Activated naive CD8-positive, alpha-beta T cell treated with anti-CD3 and anti-CD28 coated beads, Interleukin-2, amount 10 ng/mL, durations not matched to agents 7 days and 5 days (primary cell): ENCODE measurements around the gene MTHFD2. TPM values are rescaled to one million over a fixed set of nuclear protein-coding genes. Genes with fewer than 3 reads are reported as not detected.
A peak's percentile ranks its signal among the peaks of the same experiment; 100 is the strongest.

Experiments used
- ATAC-seq: fragments of 150-1000 bp; cut with Tn5 transposase; one replicate; pipeline ENCODE4 v1.10.0; 2021; ENCODE audit warnings: low read depth, moderate library complexity
- POLR2A ChIA-PET: fragments of 350-600 bp; sonication (Branson Sonifier 250); formaldehyde crosslinking; loops from one replicate; lab custom pipeline; 2021; ENCODE audit warnings: antibody characterized with exemption; lab: Charles Lee
- DNase-seq: peaks from one replicate; pipeline ENCODE4 v3.0.0; 2021
- H3K27ac Mint-ChIP-seq: one replicate; pipeline ENCODE4 v1.8.0; 2022; ENCODE audit warnings: mild to moderate bottlenecking, mixed read lengths
- H3K27me3 Mint-ChIP-seq: one replicate; pipeline ENCODE4 v1.8.0; 2022; ENCODE audit warnings: mild to moderate bottlenecking, moderate library complexity, mixed read lengths
- H3K36me3 Mint-ChIP-seq: one replicate; pipeline ENCODE4 v1.8.0; 2021; ENCODE audit warnings: mild to moderate bottlenecking, mixed read lengths
- H3K4me1 Mint-ChIP-seq: one replicate; pipeline ENCODE4 v1.8.0; 2021; ENCODE audit warnings: mixed read lengths
- H3K4me3 Mint-ChIP-seq: one replicate; pipeline ENCODE4 v1.8.0; 2022; ENCODE audit warnings: mild to moderate bottlenecking, moderate library complexity, mixed read lengths
- H3K9me3 Mint-ChIP-seq: one replicate; pipeline ENCODE4 v1.8.0; 2021; ENCODE audit warnings: mixed read lengths
- total RNA-seq, 2 experiments: library from RNA; stranded (reverse); gene quantifications; one replicate each; pipeline ENCODE4 v1.2.3, GENCODE V29; 2021

MTHFD2 gene
- total RNA-seq, result 100 to 1,000 TPM; 127 to 130 TPM

DNA sequence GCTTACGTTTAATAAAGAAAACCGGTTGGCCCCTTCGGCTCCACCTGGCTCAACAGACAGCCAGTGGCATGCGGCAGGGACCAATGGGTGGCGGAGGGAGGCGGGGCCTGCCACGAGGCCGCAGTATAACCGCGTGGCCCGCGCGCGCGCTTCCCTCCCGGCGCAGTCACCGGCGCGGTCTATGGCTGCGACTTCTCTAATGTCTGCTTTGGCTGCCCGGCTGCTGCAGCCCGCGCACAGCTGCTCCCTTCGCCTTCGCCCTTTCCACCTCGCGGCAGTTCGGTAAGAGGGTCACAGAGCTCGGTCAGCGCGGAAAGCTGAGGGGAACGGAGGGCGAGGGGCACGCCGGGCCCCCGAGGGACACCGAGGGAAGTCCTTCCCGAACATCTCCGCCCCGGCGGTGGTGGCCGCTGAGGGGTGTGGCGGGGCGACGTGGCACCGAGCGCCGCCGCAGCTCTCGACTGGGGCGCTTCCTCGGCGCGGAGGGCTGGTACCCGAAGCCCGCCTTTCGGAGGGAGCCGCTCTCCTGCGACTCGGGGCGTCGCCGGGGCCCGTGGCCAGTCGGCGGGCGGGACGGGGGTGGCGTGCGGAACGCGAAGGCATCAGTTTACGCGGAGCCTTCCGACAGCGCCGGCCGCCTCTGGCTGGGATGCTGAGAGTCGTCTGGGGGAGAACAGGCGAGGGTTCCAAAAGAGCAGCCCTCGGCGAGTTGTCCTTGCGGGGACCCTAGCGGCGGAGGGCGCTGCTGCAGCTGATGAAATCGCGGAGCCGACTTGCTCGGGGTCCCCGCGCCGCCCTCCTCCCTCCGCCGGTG lies at the start of gene MTHFD2:
Gene MTHFD2 (plus strand): TSS at position 155 of the 814 bp plus-strand sequence. CDS start 27 bp downstream, at position 182.
- peak within 1 kb of the TSS; percentile 99 for H3K4me3 Mint-ChIP-seq
- H3K27me3 Mint-ChIP-seq, result no peaks in the 10 kb centered on the region
- peak; percentile 94 for DNase-seq
- H3K27ac Mint-ChIP-seq, result peak within 1 kb of the TSS; percentile 100
- H3K36me3 Mint-ChIP-seq, result peaks cover 23% of the 10 kb centered on the region
- no peaks in the 10 kb centered on the region for H3K9me3 Mint-ChIP-seq
- H3K4me1 Mint-ChIP-seq, result peaks cover 37% of the 10 kb centered on the region
- POLR2A ChIA-PET, result interaction anchor here (0.7 to 13.0 kb wide), 21 partner anchors 8 to 462 kb away, joined by 3 to 276 read pairs (median 5); partner anchors contain the start of genes BOLA3, C2orf81, MOB1A and MRPL53
- ATAC-seq, result peak; percentile 89

DNA sequence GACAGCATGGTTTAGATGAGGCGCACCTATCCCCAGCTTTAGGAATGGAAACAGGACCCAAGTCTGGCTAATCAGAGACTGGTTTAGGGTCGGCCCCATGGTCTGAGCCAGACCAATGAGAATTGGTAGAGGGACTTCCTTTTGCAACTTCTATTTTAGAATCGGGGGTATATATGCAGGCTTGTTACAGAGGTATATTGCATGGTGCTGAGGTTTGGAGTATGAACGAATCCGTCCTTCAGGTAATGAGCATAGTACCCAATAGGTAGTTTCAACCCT lies 49.2 kb upstream of the MTHFD2 start:
- Mint-ChIP-seq H3K27me3 (no peaks in the 10 kb centered on the region), H3K4me1 (peaks cover 10% of the 10 kb centered on the region), H3K9me3 (no peaks in the 10 kb centered on the region), H3K4me3 (no peak overlapping the region), H3K36me3 (peaks cover 9% of the 10 kb centered on the region), H3K27ac (no peak overlapping the region)
- ATAC-seq, result no peak
- POLR2A ChIA-PET, result interaction anchor here (2.0 to 5.9 kb wide), 2 partner anchors 30 to 50 kb away, joined by 6 to 42 read pairs; partner anchors contain the start of genes MOB1A and MTHFD2
- DNase-seq, result no peak

DNA sequence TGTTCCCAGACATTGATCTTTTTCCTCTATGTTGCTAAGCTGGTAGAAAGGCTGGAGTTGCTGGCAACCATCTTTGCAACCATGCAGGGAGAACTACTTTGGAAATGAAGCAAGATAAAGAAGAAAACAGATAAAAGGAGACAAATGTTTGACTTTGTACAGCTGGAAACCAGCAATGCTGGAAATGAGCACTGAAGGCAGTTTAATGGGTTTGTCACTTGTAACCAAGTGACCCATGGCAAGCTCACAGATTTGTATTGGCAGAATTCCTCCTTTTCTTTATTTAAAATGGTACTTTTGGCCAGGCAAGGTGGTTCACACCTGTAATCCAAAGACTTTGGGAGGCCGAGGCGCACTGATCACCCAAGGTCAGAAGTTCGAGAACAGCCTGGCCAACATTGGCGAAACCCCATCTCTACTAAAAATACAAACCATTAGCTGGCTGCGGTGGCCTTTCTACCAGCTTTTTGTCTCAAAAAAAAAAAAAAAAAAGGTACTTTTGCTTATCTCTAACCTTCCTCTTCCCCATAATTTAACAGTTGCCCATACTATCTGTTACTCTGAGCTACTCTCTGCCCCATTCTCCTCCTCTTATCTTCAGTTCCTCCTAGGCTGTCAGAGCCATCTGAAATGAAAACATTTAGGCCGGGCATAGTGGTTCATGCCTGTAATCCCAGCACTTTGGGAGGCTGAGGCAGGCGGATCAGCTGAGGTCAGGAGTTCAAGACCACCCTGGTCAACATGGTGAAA lies 48.7 kb upstream of the MTHFD2 start:
- DNase-seq, result no peak
- ATAC-seq, result no peak
- H3K4me3 Mint-ChIP-seq, result no peak overlapping the region
- H3K36me3 Mint-ChIP-seq, result peaks cover 9% of the 10 kb centered on the region
- no peaks in the 10 kb centered on the region for H3K27me3 Mint-ChIP-seq
- no peaks in the 10 kb centered on the region for H3K9me3 Mint-ChIP-seq
- H3K27ac Mint-ChIP-seq, result no peak overlapping the region
- POLR2A ChIA-PET, result interaction anchor here (2.0 to 5.9 kb wide), 2 partner anchors 29 to 49 kb away, joined by 6 to 42 read pairs; partner anchors contain the start of genes MOB1A and MTHFD2
- H3K4me1 Mint-ChIP-seq, result peaks cover 10% of the 10 kb centered on the region

DNA sequence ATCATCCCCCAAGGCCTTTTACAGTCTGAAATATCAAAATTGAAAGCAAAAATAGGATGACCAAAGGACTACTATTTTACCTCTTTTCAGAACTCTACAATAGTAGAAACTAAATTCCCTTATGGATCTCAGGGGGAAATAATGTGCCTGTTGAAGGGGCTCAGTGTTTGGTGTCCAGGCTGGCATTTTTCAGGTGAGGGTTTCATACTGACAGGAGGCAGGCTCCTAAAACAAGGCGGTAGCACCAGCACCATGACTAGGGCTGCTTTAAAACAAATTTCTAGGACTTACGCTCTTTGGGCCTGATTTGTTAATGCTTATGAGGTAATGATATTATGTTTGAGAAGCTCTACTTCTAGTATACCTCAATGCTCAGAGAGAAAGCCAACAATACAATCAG lies 45.5 kb upstream of the MTHFD2 start:
- Mint-ChIP-seq H3K4me1 (peaks cover 8% of the 10 kb centered on the region), H3K9me3 (no peaks in the 10 kb centered on the region), H3K4me3 (no peak overlapping the region), H3K27me3 (no peaks in the 10 kb centered on the region), H3K27ac (no peak overlapping the region), H3K36me3 (peaks cover 16% of the 10 kb centered on the region)
- DNase-seq, result no peak
- no peak for ATAC-seq
- POLR2A ChIA-PET, result interaction anchor here (1.3 kb wide), 1 partner anchor 25 kb away, joined by 3 read pairs; no protein-coding TSS in a partner anchor

DNA sequence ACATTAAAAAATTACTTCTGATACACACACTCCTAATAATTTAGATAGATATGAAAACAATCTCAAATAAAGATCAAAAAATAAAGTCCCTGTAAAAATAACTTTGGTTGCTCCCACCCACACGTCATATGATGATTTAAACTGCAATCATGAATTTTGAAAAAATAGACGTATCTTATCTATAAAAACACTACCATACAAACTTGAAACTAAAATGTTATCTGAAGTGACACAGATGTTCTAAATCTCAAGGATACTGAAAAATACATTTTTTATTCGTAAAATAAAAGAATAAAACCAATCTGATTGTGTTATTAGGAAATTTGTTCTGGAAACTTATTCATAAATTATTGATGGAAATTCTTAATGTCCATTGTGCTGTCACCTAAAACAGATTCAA lies 42.6 kb upstream of the MTHFD2 start:
- ATAC-seq (no peak), DNase-seq (no peak)
- Mint-ChIP-seq H3K27me3 (no peaks in the 10 kb centered on the region), H3K4me1 (peaks cover 8% of the 10 kb centered on the region), H3K36me3 (peaks cover 22% of the 10 kb centered on the region), H3K27ac (no peak overlapping the region), H3K9me3 (no peaks in the 10 kb centered on the region), H3K4me3 (no peak overlapping the region)
- POLR2A ChIA-PET, result no interaction called here

DNA sequence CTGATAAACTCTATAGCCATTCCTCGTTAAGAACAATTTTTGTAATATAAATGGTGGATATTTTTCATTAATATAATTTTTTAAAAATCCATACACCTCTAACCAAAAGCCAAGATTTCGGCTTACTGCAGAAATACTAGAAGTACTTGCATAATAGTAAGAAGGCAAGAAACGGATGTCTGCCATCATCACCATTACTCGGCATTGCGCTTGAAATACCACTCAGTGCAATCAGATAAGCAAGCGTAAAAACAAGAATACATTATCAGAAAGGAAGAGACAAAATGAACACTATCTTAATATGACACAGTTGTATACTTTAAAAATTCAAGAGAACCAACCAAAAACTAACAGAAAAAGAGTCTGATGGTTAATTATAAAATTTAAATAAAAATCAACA lies 35.5 kb upstream of the MTHFD2 start:
- H3K4me3 Mint-ChIP-seq, result no peak overlapping the region
- DNase-seq (no peak), ATAC-seq (no peak)
- H3K36me3 Mint-ChIP-seq, result peaks cover 32% of the 10 kb centered on the region
- H3K4me1 Mint-ChIP-seq, result no peaks in the 10 kb centered on the region
- H3K27ac Mint-ChIP-seq, result no peak overlapping the region
- POLR2A ChIA-PET, result interaction anchor here (3.5 kb wide), 1 partner anchor 16 kb away, joined by 13 read pairs; the partner anchor contains the start of gene MOB1A
- no peaks in the 10 kb centered on the region for H3K27me3 Mint-ChIP-seq
- H3K9me3 Mint-ChIP-seq, result no peaks in the 10 kb centered on the region

DNA sequence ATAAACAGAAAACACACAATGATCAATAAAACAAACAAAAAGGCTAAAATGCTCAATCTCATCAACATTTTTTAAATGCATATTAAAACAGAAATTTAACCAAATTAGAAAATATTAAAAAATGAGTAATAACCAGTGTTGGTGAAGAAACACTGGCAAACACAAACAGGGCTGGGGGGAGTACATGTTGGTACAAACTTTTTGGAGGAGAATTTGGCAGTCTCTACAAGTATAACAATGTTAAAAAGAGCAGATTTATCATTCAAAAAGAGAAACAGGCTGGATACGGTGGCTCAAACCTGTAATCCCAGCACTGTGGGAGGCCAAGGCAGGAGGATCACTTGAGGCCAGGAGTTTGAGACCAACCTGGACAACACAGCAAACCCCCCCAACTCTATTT lies 33.7 kb upstream of the MTHFD2 start:
- ATAC-seq, result no peak
- H3K9me3 Mint-ChIP-seq, result no peaks in the 10 kb centered on the region
- H3K4me3 Mint-ChIP-seq, result no peak overlapping the region
- H3K27me3 Mint-ChIP-seq, result no peaks in the 10 kb centered on the region
- peaks cover 2% of the 10 kb centered on the region for H3K4me1 Mint-ChIP-seq
- H3K36me3 Mint-ChIP-seq, result peaks cover 30% of the 10 kb centered on the region
- POLR2A ChIA-PET, result interaction anchor here (0.6 kb wide), 1 partner anchor 9 kb away, joined by 7 read pairs; no protein-coding TSS in a partner anchor
- no peak overlapping the region for H3K27ac Mint-ChIP-seq
- no peak for DNase-seq

DNA sequence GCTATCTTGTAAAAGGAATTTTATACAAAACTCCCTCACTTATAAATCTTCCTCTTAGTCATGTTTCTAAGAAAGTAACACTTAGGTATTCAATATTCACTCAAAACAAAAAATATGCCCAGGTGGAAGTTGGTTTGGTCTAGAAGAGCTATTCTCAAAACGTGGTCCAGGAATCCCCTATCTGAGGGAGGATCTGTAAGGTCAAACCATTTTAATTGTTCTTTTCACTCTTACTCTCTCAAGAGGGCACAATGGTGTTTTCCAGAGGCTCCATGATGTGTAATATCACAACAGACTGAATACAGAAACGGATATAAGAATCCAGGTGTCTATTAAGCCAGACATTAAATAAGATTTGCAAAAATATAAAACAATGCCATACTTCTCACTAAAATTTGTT lies 29.7 kb upstream of the MTHFD2 start:
- no peak overlapping the region for H3K4me3 Mint-ChIP-seq
- H3K4me1 Mint-ChIP-seq, result peaks cover 11% of the 10 kb centered on the region
- H3K36me3 Mint-ChIP-seq, result peaks cover 39% of the 10 kb centered on the region
- no peaks in the 10 kb centered on the region for H3K9me3 Mint-ChIP-seq
- DNase-seq (no peak), ATAC-seq (no peak)
- no peak overlapping the region for H3K27ac Mint-ChIP-seq
- POLR2A ChIA-PET, result interaction anchor here (1.2 to 3.6 kb wide), 3 partner anchors 10 to 29 kb away, joined by 3 to 17 read pairs (median 8); partner anchors contain the start of genes BOLA3 and MOB1A
- no peaks in the 10 kb centered on the region for H3K27me3 Mint-ChIP-seq

DNA sequence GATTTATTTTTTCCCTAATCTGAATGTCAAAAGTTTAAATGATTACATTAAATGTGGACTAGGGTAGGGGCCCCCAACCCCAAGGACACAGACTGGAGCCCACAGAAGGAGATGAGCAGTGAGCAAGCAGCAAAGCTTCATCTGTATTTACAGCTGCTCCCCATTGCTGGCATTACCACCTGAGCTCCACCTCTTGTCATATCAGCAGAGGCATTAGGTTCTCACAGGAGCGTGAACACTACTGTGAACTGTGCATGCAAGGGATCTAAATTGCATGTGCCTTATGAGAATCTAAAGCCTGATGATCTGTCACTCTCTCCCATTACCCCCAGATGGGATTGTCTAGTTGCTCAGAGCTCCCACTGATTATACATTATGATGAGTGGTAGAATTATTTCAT lies 23.5 kb upstream of the MTHFD2 start:
- POLR2A ChIA-PET, result interaction anchor here (8.2 kb wide), 1 partner anchor 27 kb away, joined by 276 read pairs; the partner anchor contains the start of gene MTHFD2
- peak overlapping the region; percentile 18 for H3K4me3 Mint-ChIP-seq
- DNase-seq (no peak), ATAC-seq (no peak)
- peaks cover 39% of the 10 kb centered on the region for H3K36me3 Mint-ChIP-seq
- peaks cover 37% of the 10 kb centered on the region for H3K4me1 Mint-ChIP-seq
- no peaks in the 10 kb centered on the region for H3K9me3 Mint-ChIP-seq
- no peaks in the 10 kb centered on the region for H3K27me3 Mint-ChIP-seq
- H3K27ac Mint-ChIP-seq, result no peak overlapping the region

DNA sequence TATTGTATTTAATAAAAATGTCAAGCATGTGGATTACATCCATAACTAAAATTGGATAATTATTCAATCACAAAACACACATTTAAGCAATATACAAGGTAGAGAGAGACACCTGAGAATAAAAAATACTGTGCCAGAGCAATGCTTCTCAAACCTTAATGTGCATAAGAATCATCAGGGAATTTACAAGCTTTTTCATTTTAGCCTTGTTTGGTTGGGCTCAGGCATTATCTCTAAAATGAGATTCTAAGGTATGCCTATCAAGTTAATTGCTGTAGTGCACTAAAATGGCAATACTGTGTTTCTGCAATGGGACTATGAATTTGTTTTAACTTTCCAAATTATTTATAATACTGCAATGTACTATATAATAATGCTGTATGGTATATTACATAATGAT lies 20.7 kb upstream of the MTHFD2 start:
- POLR2A ChIA-PET, result interaction anchor here (1.1 to 8.2 kb wide), 24 partner anchors 10 to 944 kb away, joined by 3 to 276 read pairs (median 7); partner anchors contain the start of genes BOLA3, C2orf81, CCT7 and DGUOK
- ATAC-seq (no peak), DNase-seq (no peak)
- Mint-ChIP-seq H3K4me1 (peaks cover 34% of the 10 kb centered on the region), H3K27ac (peak overlapping the region; percentile 92), H3K9me3 (no peaks in the 10 kb centered on the region), H3K36me3 (peaks cover 28% of the 10 kb centered on the region), H3K27me3 (no peaks in the 10 kb centered on the region), H3K4me3 (peak overlapping the region; percentile 91)

DNA sequence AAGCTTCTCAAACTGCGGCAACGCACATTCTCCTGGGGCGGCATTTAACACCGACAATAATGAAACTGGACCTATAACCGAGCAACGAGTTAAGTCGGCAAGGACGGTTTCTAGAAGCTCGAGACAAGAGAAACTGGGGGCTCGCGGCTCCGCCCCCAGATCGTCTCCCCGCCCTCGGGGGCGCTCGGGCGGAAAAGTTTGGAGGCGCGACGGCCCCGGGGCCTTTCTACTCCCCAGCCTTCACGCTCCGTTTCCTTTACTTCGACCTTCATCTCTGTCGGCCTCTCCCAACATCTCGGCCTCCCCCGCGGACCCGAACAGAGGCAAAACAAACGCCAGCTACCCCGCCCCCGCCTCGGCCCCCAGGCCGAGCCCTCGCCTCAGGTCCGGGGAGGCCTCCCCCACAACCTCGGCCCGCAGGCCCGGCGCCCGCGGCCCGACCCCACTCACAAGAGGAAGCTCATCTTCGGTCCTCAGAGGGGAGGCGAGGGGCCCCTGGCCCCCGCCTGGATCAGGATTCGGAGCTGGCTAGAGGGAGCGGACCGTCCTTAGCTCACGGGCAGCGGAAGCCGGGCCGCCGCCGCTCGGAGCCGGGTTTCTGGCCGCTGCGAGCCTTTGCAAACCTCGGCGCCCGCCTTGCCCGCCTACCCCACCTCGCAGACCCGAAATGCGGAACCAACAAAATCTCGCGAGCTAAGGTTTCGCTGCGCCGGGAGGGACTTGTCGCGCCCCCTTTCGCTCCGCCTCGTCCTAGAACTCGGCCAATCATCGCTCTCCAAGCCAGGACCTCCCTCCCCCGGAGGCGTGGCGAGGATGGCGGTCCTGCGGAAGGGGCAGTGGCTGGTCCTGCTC lies 20.0 kb upstream of the MTHFD2 start, which contains the start of gene MOB1A:
Gene MOB1A (minus strand): TSS at position 669 of the 852 bp plus-strand sequence. CDS start 205 bp downstream, at position 464.
- Mint-ChIP-seq H3K36me3 (peaks cover 25% of the 10 kb centered on the region), H3K9me3 (no peaks in the 10 kb centered on the region), H3K4me3 (peak within 1 kb of the TSS; percentile 91), H3K27ac (peak within 1 kb of the TSS; percentile 92), H3K27me3 (no peaks in the 10 kb centered on the region), H3K4me1 (peaks cover 31% of the 10 kb centered on the region)
- peak; percentile 98 for DNase-seq
- POLR2A ChIA-PET, result interaction anchor here (0.7 to 8.2 kb wide), 36 partner anchors 9 to 945 kb away, joined by 3 to 276 read pairs (median 6); partner anchors contain the start of genes BOLA3, C2orf81, CCT7 and DGUOK
- ATAC-seq, result peak; percentile 86
